Endothelial cell of umbilical vein (primary cell): ENCODE data around the gene CACHD1. TPM values are rescaled to one million over a fixed set of nuclear protein-coding genes. Genes with fewer than 3 reads are reported as not detected.

Experiments
- BruUV-seq: library from RNA; stranded (reverse); fragments of 400-500 nt; replicated peaks from 2 replicates; lab custom pipeline; 2021; lab: Mats Ljungman, UMichigan
- CTCF ChIA-PET: fragments of 300-600, 350-600 bp; sonication (Branson Sonifier 250); formaldehyde crosslinking; loops from one replicate; lab custom pipeline; 2021; ENCODE audit warnings: antibody characterized with exemption, inconsistent platforms; lab: Charles Lee
- POLR2A ChIA-PET: fragments of 300-600, 350-600 bp; sonication (Branson Sonifier 250); formaldehyde crosslinking; loops from one replicate; lab custom pipeline; 2021; ENCODE audit warnings: antibody characterized with exemption, inconsistent platforms; lab: Charles Lee
- DNase-seq: peaks from one replicate; pipeline ENCODE4 v3.0.0-alpha.2; 2011; ENCODE audit warnings: low read depth, low spot score
- FAIRE-seq: peaks from 2 replicates; lab custom pipeline; 2011; peaks lifted over from hg19 to GRCh38; lab: Jason Lieb, UNC
- H2AFZ ChIP-seq: 2 replicates; pipeline ENCODE4 v1.6.0; 2012; ENCODE audit warnings: low read depth, low read length, control low read depth, inconsistent platforms
- H3K27ac ChIP-seq: 2 replicates; pipeline ENCODE4 v1.5.1; 2011; ENCODE audit warnings: low read depth, mild to moderate bottlenecking, control low read depth, low read length, moderate library complexity; ENCODE audit not compliant: insufficient read depth
- H3K27me3 ChIP-seq, 2 experiments: 2 replicates each; pipeline versions ENCODE4 v1.6.0 to v1.6.1; 2011; ENCODE audit warnings: low read length in 2 of 2, mixed read lengths in 1 of 2; ENCODE audit not compliant: control insufficient read depth in 2 of 2, insufficient read depth in 2 of 2
- H3K36me3 ChIP-seq, 2 experiments: 2 replicates in 1 of 2; 3 replicates in 1 of 2; pipeline ENCODE4 v1.5.1; 2011; ENCODE audit warnings: low read length in 2 of 2, mild to moderate bottlenecking in 1 of 2, moderate library complexity in 1 of 2; ENCODE audit not compliant: control insufficient read depth in 2 of 2, insufficient read depth in 2 of 2; ENCODE audit errors: extremely low read depth in 1 of 2
- H3K4me1 ChIP-seq: 3 replicates; pipeline ENCODE4 v1.5.1; 2011; ENCODE audit warnings: mild to moderate bottlenecking, low read length; ENCODE audit not compliant: control insufficient read depth, insufficient read depth; ENCODE audit errors: extremely low read depth
- H3K4me2 ChIP-seq: 2 replicates; pipeline ENCODE4 v1.6.1; 2011; ENCODE audit warnings: low read length, control low read depth, mixed read lengths; ENCODE audit not compliant: insufficient read depth
- H3K4me3 ChIP-seq, 3 experiments: fragments of 200-600 bp in 1 of 3; sonication (generic), shearing (Covaris generic) in 1 of 3; replicated peaks in 1 of 3; 2 replicates each; pipeline ENCODE4 v1.5.1; 2011 to 2016; ENCODE audit warnings: control low read depth in 3 of 3, low read length in 3 of 3, mild to moderate bottlenecking in 2 of 3, inconsistent platforms in 1 of 3, low read depth in 1 of 3, moderate library complexity in 1 of 3; ENCODE audit not compliant: insufficient read depth in 1 of 3
- H3K79me2 ChIP-seq: 2 replicates; pipeline ENCODE4 v1.6.0; 2012; ENCODE audit warnings: low read length, inconsistent platforms; ENCODE audit not compliant: control insufficient read depth, insufficient read depth
- H3K9ac ChIP-seq: replicated peaks from 2 replicates; pipeline ENCODE3; 2011; ENCODE audit warnings: low read length, control low read depth; ENCODE audit not compliant: insufficient read depth; ENCODE audit errors: extremely low read depth
- H3K9me1 ChIP-seq: replicated peaks from 3 replicates; pipeline ENCODE4 v1.6.0; 2011; ENCODE audit warnings: mild to moderate bottlenecking, low read length; ENCODE audit not compliant: control insufficient read depth, insufficient read depth; ENCODE audit errors: extremely low read depth
- H3K9me3 ChIP-seq: replicated peaks from 2 replicates; pipeline ENCODE4 v1.5.1; 2012; ENCODE audit warnings: low read length, inconsistent platforms; ENCODE audit not compliant: control insufficient read depth, insufficient read depth
- H4K20me1 ChIP-seq: replicated peaks from 2 replicates; pipeline ENCODE3; 2011; ENCODE audit warnings: mild to moderate bottlenecking, low read length; ENCODE audit not compliant: control insufficient read depth, insufficient read depth; ENCODE audit errors: extremely low read depth
- EZH2 ChIP-seq: IDR thresholded peaks from 2 replicates; pipeline ENCODE4 v1.6.1; 2012; ENCODE audit warnings: borderline replicate concordance, low read depth, mild to moderate bottlenecking, moderate library complexity, low read length, inconsistent platforms; ENCODE audit not compliant: severe bottlenecking
- FOS ChIP-seq: IDR thresholded peaks from 2 replicates; pipeline ENCODE4 v1.6.1; 2011; ENCODE audit warnings: mild to moderate bottlenecking, low read length, moderate library complexity, borderline replicate concordance; ENCODE audit not compliant: insufficient read depth
- GATA2 ChIP-seq: IDR thresholded peaks from 2 replicates; pipeline ENCODE4 v1.7.0; 2011; ENCODE audit warnings: low read depth, mild to moderate bottlenecking, moderate library complexity, mixed read lengths, low read length; ENCODE audit not compliant: insufficient read length, insufficient read depth
- JUN ChIP-seq: IDR thresholded peaks from 2 replicates; pipeline ENCODE4 v1.6.1; 2011; ENCODE audit warnings: borderline replicate concordance, low read depth; ENCODE audit not compliant: insufficient read length, insufficient read depth
- MAX ChIP-seq: IDR thresholded peaks from 2 replicates; pipeline ENCODE4 v1.6.1; 2011; ENCODE audit not compliant: insufficient read depth, insufficient read length
- MYC ChIP-seq: IDR thresholded peaks from one replicate; pipeline ENCODE4 v1.6.1; 2011; ENCODE audit warnings: mild to moderate bottlenecking, low read depth, low read length
- POLR2A ChIP-seq: IDR thresholded peaks from 2 replicates; pipeline ENCODE4 v1.6.1; 2012; ENCODE audit warnings: low read depth, mild to moderate bottlenecking, control low read depth, low read length
- POLR2AphosphoS5 ChIP-seq: IDR thresholded peaks from 2 replicates; pipeline ENCODE4 v1.6.1; 2012; ENCODE audit warnings: low read depth, mild to moderate bottlenecking, control low read depth, low read length, moderate library complexity; ENCODE audit not compliant: insufficient read depth
- dilution Hi-C: fragments of 300-500 bp; cut with MboI; formaldehyde crosslinking; loops from one replicate; pipeline ENCODE4 v1.15.0; 2019; ENCODE audit warnings: low sequenced_read_pairs; ENCODE audit not compliant: extremely low pct_ligation_motif_present
- intact Hi-C: fragments of 100-400 bp; cut with micrococcal nuclease; formaldehyde crosslinking; loops from one replicate; pipeline ENCODE4 v1.10.0; 2022
- polyA plus RNA-seq, 4 experiments: library from polyadenylated mRNA; depleted of rRNA in 3 of 4; stranded (reverse) in 3 of 4; unstranded in 1 of 4; fragments of >200 nt; gene quantifications; 2 replicates each; pipeline versions ENCODE4 v1.2.1 to v1.2.3, GENCODE V29; 2011 to 2012; ENCODE audit warnings: missing spikeins in 1 of 4
- total RNA-seq: library from RNA; stranded (reverse); gene quantifications from 2 replicates; pipeline ENCODE4 v1.2.3, GENCODE V29; 2021
- TF ChIP-seq, protein P1 (sequence below), 2 donors: IDR thresholded peaks; 1 replicate in 1 of 2; 2 replicates in 1 of 2; pipeline ENCODE4 v1.5.1; 2011; ENCODE audit warnings: low read length in 2 of 2, mild to moderate bottlenecking in 2 of 2, moderate library complexity in 2 of 2, control low read depth in 1 of 2, inconsistent platforms in 1 of 2, low read depth in 1 of 2; ENCODE audit not compliant: insufficient read depth in 1 of 2; ENCODE audit errors: extremely low read depth in 1 of 2

The CACHD1 gene
- total and polyA plus RNA-seq, 2 donors (not counting 3 experiments of a cell fraction or from before 2014, with no cell fraction given), result 3.6 to 9.3 TPM

DNA sequence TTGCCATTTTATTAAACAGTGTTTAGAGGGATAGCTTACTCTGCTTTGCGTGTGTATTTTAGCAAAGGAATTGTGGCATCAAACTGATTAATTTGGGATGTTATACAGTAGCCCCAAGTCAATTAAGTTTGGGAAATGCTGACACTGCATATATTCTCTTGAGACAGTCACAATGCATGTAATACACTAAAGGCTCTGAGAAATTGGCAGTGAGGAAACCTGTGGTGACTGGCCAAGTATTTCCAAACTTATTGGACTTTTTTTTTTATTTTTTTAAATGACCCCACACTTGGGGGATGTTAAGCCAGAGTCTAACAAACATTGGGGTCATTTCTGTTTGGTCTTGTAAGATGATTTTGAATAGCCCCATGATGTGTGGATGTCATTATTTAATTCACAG, 207.6 kb downstream of the CACHD1 start:
- no peak overlapping the region for H3K4me2 ChIP-seq
- CTCF ChIA-PET, result interaction anchor here (0.9 to 4.6 kb wide), 6 partner anchors 8 to 407 kb away, joined by 3 to 52 read pairs (median 4); no protein-coding TSS in a partner anchor

More for the DNA sequence above, 207.6 kb downstream of the CACHD1 start:
- no peaks in the 10 kb centered on the region for H3K9me3 ChIP-seq
- H4K20me1 ChIP-seq, result no peaks in the 10 kb centered on the region
- POLR2A ChIA-PET, result no interaction called here
- BruUV-seq, result no TSS peak
- H3K4me1 ChIP-seq, result no peaks in the 10 kb centered on the region
- no peaks in the 10 kb centered on the region for H3K79me2 ChIP-seq
- H3K9ac ChIP-seq, result no peak overlapping the region
- DNase-seq (no peak), FAIRE-seq (no peak)
- no peaks in the 10 kb centered on the region for H3K27me3 ChIP-seq
- intact Hi-C loops (loop anchor here (5.0 kb wide), 1 partner anchor 300 kb away; no protein-coding TSS in a partner anchor), dilution Hi-C loops (no loop called here)
- H2AFZ ChIP-seq, result no peak overlapping the region
- no peak overlapping the region for H3K4me3 ChIP-seq
- H3K36me3 ChIP-seq, result peaks cover 2 to 7% of the 10 kb centered on the region in 2 experiments
- TF ChIP-seq MYC, result no peak
- no peak for TF ChIP-seq POLR2A
- TF ChIP-seq EZH2, result no peak
- TF ChIP-seq FOS, result no peak
- TF ChIP-seq, protein P1, sequence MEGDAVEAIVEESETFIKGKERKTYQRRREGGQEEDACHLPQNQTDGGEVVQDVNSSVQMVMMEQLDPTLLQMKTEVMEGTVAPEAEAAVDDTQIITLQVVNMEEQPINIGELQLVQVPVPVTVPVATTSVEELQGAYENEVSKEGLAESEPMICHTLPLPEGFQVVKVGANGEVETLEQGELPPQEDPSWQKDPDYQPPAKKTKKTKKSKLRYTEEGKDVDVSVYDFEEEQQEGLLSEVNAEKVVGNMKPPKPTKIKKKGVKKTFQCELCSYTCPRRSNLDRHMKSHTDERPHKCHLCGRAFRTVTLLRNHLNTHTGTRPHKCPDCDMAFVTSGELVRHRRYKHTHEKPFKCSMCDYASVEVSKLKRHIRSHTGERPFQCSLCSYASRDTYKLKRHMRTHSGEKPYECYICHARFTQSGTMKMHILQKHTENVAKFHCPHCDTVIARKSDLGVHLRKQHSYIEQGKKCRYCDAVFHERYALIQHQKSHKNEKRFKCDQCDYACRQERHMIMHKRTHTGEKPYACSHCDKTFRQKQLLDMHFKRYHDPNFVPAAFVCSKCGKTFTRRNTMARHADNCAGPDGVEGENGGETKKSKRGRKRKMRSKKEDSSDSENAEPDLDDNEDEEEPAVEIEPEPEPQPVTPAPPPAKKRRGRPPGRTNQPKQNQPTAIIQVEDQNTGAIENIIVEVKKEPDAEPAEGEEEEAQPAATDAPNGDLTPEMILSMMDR (IDR thresholded peaks at IDR 0.05; ENCODE audit: extremely low read depth in 1 of 2, insufficient read depth in 1 of 2, low read depth in 1 of 2, low read length in 2 of 2), result no peak
- TF ChIP-seq POLR2AphosphoS5, result no peak
- TF ChIP-seq MAX, result no peak
- TF ChIP-seq JUN, result no peak
- no peak for TF ChIP-seq GATA2
- no peak overlapping the region for H3K27ac ChIP-seq
- H3K9me1 ChIP-seq, result no peaks in the 10 kb centered on the region
